ENCODE measurements around the gene ERCC8.
A peak's percentile ranks its signal among the peaks of the same experiment; 100 is the strongest.
"Not testable (repeated sequence)": the region's sequence is repeated elsewhere in the genome, so short reads cannot be mapped to it uniquely, and the experiment has no call there.

Gene ERCC8, protein sequence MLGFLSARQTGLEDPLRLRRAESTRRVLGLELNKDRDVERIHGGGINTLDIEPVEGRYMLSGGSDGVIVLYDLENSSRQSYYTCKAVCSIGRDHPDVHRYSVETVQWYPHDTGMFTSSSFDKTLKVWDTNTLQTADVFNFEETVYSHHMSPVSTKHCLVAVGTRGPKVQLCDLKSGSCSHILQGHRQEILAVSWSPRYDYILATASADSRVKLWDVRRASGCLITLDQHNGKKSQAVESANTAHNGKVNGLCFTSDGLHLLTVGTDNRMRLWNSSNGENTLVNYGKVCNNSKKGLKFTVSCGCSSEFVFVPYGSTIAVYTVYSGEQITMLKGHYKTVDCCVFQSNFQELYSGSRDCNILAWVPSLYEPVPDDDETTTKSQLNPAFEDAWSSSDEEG

DNA sequence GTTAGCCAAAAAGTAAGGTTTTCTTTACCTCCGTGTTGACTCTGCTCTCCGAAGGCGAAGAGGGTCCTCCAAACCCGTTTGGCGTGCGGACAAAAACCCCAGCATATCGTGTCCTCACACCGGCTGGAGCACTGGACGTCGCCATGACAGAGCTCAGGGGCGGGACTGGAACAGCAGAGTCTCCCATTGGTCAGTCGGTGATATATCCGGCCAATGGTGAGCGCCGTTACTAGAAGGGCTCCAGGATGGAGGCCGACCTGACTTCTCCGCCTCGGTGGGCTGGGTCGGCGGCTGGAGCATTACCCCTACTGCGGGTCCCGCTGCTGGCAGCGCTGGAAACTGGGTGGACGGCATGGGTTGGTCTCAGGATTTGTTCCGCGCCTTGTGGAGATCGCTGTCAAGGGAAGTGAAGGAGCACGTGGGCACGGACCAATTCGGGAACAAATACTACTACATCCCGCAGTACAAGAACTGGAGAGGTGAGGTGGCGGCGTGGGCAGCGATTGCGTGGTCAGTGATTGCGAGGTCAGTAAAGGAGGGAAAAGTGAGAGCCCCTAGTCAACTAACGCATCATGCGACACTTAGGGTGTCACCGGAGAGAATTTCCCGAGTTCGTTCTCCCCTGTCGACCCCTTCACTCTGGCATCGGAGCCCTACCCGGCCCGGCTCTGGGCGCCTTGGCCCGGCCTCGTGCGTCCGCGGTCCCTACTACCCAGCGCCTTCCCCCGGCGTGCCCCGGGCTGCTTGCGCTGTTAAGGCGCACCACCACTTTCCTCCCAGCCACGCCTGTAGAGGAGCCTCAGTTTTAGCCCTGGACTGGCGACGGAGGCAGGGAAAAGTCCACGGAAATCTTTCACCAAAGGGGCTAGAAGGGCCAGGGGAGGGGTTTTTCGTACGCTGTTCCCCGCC lies at the start of gene ERCC8, which contains the start of gene NDUFAF2:
Gene ERCC8 (minus strand): TSS at position 167 of the 909 bp plus-strand sequence. CDS start 62 bp downstream, at position 105.
Gene NDUFAF2 (plus strand): TSS at position 302 of the 909 bp plus-strand sequence. CDS start 51 bp downstream, at position 353.
- H3K4me3 ChIP-seq (replicated peaks; ENCODE audit: low read depth, low read length), result peak within 1 kb of the TSS; percentile 83
- DNase-seq (ENCODE audit: low read depth), result peak; percentile 92
- TF ChIP-seq, protein P1, sequence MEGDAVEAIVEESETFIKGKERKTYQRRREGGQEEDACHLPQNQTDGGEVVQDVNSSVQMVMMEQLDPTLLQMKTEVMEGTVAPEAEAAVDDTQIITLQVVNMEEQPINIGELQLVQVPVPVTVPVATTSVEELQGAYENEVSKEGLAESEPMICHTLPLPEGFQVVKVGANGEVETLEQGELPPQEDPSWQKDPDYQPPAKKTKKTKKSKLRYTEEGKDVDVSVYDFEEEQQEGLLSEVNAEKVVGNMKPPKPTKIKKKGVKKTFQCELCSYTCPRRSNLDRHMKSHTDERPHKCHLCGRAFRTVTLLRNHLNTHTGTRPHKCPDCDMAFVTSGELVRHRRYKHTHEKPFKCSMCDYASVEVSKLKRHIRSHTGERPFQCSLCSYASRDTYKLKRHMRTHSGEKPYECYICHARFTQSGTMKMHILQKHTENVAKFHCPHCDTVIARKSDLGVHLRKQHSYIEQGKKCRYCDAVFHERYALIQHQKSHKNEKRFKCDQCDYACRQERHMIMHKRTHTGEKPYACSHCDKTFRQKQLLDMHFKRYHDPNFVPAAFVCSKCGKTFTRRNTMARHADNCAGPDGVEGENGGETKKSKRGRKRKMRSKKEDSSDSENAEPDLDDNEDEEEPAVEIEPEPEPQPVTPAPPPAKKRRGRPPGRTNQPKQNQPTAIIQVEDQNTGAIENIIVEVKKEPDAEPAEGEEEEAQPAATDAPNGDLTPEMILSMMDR (IDR thresholded peaks at IDR 0.05; ENCODE audit: low read length, missing control alignments), result no peak

DNA sequence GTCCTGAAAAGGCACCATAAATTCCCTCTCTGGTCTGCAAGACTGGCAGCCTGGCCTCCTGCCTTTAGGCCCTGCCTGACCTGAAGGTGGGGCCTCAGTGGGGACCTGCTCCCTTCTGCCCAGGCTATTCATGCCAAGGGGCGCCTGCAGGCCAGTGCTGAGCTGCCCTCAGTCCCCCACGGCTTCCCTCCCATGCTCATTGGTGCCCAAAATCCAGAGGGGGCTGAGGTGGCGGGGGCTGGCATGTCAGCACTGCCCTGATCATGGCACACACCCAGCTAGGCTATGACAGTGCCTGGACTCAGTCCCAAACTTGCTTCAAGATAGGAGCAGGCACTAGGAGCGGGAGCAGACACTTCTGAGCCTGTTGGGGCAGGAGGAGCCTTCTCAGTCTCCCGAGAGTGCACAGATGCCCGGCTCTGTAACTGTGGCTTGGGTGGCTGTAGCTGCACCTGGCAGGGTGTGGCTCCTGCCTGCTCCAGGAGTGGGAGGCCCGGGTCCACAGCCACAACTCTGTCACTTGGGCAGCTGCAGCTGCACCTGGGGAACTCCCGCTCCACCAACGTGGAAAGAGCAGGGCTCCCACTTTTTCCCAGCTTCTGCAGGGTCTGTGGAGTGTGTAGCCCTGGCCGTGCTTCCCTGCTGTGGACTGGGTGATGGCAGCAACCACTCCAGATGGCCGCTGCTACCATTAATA lies 49.2 kb upstream of the ERCC8 start:
- no peak overlapping the region for H3K4me3 ChIP-seq (replicated peaks; ENCODE audit: low read depth, low read length)
- no peak for DNase-seq (ENCODE audit: low read depth)
- TF ChIP-seq, protein P1 (IDR thresholded peaks at IDR 0.05; ENCODE audit: low read length, missing control alignments), result no peak

DNA sequence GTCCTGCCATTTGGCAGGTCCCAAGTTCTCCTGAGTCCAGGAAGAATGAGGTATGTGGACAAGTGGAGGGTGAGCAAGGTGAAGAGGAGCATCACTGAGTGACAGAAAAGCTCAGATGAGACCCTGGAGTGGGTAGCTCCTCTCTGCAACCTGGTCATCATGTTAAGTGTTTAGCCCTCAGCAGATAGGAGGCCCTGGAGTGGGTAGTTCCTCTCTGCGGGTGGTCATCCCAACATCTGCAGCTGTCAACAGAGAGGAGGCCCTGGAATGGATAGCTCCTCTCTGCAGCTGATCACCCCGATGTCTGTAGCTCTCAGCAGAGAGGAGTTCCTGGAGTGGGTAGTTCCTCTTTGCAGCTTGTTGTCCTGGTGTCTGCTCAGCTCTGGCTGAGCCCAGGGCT lies 48.6 kb upstream of the ERCC8 start:
- no peak overlapping the region for H3K4me3 ChIP-seq (replicated peaks; ENCODE audit: low read depth, low read length)
- no peak for DNase-seq (ENCODE audit: low read depth)
- TF ChIP-seq, protein P1 (IDR thresholded peaks at IDR 0.05; ENCODE audit: low read length, missing control alignments), result no peak

DNA sequence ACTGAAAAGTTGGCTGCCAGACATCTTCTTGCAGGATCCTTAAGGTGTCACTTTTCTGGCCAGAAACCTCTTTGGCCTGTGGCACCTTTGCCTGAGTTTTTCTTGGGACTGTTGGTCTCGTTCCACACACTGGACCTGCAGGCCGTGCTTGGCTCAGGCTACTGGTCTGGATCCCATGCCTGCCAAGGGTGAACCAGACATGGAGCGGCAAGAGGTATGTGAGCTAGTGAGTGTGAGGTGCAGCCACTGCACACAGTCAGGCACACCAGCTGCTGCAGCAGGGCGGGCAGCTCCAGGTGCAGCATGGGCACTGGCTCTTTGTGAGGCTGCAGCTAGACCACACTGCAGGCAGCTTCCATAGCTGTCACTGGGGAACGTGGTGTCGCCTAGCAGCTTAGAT lies 48.0 kb upstream of the ERCC8 start:
- no peak overlapping the region for H3K4me3 ChIP-seq (replicated peaks; ENCODE audit: low read depth, low read length)
- TF ChIP-seq, protein P1 (IDR thresholded peaks at IDR 0.05; ENCODE audit: low read length, missing control alignments), result no peak
- no peak for DNase-seq (ENCODE audit: low read depth)

DNA sequence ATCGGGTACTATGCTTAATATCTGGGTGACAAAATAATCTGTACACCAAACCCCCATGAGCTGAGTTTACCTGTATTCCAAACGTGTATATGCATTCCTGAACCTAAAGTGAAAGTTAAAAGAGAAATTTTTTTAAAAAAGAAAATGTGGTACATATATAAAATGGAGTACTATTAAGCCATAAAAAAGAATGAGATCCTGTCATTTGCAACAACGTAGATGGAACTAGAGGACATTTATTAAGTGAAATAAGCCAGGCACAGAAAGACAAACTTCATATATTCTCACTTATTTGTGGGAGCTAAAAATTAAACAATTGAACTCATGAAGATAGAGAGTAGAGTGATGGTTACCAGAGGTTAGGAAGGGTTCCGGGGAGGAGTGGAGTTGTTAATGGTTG lies 44.9 kb upstream of the ERCC8 start:
- DNase-seq (ENCODE audit: low read depth), result no peak
- TF ChIP-seq, protein P1 (IDR thresholded peaks at IDR 0.05; ENCODE audit: low read length, missing control alignments), result no peak
- H3K4me3 ChIP-seq (replicated peaks; ENCODE audit: low read depth, low read length), result no peak overlapping the region

DNA sequence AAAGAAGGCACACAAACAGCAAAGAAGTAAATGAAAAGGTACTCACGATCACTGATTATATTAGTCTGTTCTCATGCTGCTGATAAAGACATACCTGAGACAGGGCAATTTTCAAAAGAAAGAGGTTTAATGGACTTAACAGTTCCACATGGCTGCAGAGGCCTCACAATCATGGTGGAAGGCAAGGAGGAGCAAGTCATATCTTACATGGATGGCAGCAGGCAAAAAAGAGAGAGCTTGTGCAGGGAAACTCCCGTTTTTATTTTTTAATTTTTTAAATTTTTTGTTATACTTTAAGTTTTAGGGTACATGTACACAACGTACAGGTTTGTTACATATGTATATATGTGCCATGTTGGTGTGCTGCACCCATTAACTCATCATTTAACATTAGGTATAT lies 37.3 kb upstream of the ERCC8 start:
- not testable (repeated sequence) for H3K4me3 ChIP-seq (replicated peaks; ENCODE audit: low read depth, low read length); DNase-seq (ENCODE audit: low read depth)

All from fibroblast of pulmonary artery (primary cell).